ENCODE measurements around the gene EID2.

EID2 gene

DNA sequence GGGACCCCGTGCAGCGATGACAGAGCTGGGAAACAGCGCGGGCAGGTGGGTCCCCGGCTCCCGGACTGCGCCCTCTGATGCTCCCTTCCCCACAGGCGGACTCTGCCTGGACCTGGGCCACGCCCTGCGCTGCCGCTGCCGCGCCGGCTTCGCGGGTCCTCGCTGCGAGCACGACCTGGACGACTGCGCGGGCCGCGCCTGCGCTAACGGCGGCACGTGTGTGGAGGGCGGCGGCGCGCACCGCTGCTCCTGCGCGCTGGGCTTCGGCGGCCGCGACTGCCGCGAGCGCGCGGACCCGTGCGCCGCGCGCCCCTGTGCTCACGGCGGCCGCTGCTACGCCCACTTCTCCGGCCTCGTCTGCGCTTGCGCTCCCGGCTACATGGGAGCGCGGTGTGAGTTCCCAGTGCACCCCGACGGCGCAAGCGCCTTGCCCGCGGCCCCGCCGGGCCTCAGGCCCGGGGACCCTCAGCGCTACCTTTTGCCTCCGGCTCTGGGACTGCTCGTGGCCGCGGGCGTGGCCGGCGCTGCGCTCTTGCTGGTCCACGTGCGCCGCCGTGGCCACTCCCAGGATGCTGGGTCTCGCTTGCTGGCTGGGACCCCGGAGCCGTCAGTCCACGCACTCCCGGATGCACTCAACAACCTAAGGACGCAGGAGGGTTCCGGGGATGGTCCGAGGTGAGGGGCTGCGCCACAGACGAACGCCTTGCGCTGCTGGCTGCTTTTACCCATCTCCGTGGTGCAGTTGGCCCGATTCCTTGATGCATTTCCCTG, 32.8 kb downstream of the EID2 start:
- H3K27ac ChIP-seq (ENCODE audit: insufficient read depth, low read depth, low read length, poor library complexity, severe bottlenecking) = no peak overlapping the region
- peaks cover 3% of the 10 kb centered on the region for H3K4me1 ChIP-seq (ENCODE audit: control insufficient read depth, insufficient read depth, low read length)
- H3K4me3 ChIP-seq (ENCODE audit: insufficient read depth, low read depth, low read length) = peak overlapping the region; percentile 48
- WGBS, 2 experiments = 2 to 3% methylated on average over 96 of the region's 96 CpGs
- no peaks in the 10 kb centered on the region for H3K36me3 ChIP-seq (ENCODE audit: control insufficient read depth, insufficient read depth, low read length)
- H3K9me3 ChIP-seq (ENCODE audit: control insufficient read depth, low read length) = no peaks in the 10 kb centered on the region
- peaks cover 80% of the 10 kb centered on the region for H3K27me3 ChIP-seq (ENCODE audit: control insufficient read depth, insufficient read depth, low read length, poor library complexity, severe bottlenecking)

DNA sequence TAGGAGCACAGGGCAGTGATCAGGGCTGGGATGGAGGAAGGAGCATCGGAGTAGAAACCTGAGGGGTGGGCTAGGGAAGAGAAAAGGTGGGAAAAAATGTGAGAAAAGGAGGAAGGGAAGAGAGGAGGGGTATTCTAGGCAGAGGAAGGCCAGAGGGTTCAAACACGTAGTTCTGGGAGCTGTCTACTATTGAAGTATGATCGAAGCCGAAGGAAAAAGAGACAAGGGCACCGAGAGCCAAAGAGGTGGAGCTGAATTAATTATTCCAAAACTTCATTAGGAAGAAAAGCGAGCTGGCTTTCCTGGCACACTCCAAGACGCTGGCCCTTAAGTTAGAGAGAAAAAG, 33.4 kb downstream of the EID2 start:
- Histone ChIP-seq H3K4me3 (ENCODE audit: insufficient read depth, low read depth, low read length) (no peak overlapping the region), H3K9me3 (ENCODE audit: control insufficient read depth, low read length) (no peaks in the 10 kb centered on the region), H3K4me1 (ENCODE audit: control insufficient read depth, insufficient read depth, low read length) (peaks cover 3% of the 10 kb centered on the region), H3K27ac (ENCODE audit: insufficient read depth, low read depth, low read length, poor library complexity, severe bottlenecking) (no peak overlapping the region), H3K36me3 (ENCODE audit: control insufficient read depth, insufficient read depth, low read length) (no peaks in the 10 kb centered on the region), H3K27me3 (ENCODE audit: control insufficient read depth, insufficient read depth, low read length, poor library complexity, severe bottlenecking) (peaks cover 86% of the 10 kb centered on the region)
- 67% methylated on average over 7 of the region's 7 CpGs for WGBS, 2 experiments

DNA sequence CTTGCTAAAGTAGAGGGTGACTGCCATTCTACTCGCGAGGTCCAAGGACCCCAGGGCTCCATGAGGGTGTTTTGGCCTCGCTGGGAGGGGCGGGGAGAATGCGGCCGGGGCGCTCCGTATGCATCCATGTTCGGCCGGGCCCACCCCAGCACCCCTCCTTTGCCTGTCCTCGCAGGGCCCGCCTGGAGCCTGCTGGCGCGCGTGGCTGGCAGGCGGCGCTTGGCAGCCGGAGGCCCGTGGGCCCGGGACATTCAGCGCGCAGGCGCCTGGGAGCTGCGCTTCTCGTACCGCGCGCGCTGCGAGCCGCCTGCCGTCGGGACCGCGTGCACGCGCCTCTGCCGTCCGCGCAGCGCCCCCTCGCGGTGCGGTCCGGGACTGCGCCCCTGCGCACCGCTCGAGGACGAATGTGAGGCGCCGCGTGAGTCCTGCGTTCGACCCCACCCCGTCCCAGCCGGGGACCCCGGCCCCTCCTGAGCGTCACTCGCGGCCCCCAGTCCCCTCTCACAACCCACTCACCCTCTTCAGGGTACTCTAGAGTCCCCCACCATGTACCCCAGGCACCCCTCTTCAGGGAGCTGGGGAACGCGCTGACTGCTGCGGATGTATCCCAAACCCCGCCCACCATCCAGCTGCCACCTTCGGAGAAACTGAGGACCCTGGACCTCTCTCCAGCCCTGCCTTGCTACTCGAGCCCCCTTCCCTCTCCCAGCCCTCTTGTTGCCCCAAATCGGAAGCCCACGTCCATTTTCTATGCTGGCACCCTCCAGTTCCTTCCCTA, 37.1 kb downstream of the EID2 start:
- peaks cover 100% of the 10 kb centered on the region for H3K27me3 ChIP-seq (ENCODE audit: control insufficient read depth, insufficient read depth, low read length, poor library complexity, severe bottlenecking)
- 21 to 23% methylated on average over 69 of the region's 69 CpGs for WGBS, 2 experiments
- no peak overlapping the region for H3K4me3 ChIP-seq (ENCODE audit: insufficient read depth, low read depth, low read length)

DNA sequence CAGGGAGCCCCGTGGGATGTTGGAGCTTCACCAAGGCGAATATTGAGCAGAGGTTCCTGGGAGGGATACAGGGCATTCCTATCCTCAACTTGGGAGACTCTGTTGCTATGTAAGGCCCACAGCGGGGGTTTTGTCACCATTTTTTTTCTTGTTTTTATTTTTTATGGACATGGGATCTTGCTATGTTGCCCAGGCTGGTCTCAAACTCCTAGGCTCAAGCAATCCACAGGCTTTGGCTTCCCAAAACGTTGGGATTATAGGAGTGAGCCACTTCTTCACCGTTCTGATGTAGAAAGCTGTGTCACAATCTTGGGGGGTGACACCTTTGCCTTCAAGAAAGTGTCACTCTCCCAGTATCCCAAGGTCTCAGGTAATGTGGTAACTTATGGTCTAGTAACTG, 38.6 kb downstream of the EID2 start:
- 74 to 75% methylated on average over 5 of the region's 5 CpGs for WGBS, 2 experiments
- no peaks in the 10 kb centered on the region for H3K9me3 ChIP-seq (ENCODE audit: control insufficient read depth, low read length)
- no peak overlapping the region for H3K27ac ChIP-seq (ENCODE audit: insufficient read depth, low read depth, low read length, poor library complexity, severe bottlenecking)
- no peak overlapping the region for H3K4me3 ChIP-seq (ENCODE audit: insufficient read depth, low read depth, low read length)
- peaks cover 89% of the 10 kb centered on the region for H3K27me3 ChIP-seq (ENCODE audit: control insufficient read depth, insufficient read depth, low read length, poor library complexity, severe bottlenecking)
- H3K36me3 ChIP-seq (ENCODE audit: control insufficient read depth, insufficient read depth, low read length) = no peaks in the 10 kb centered on the region
- H3K4me1 ChIP-seq (ENCODE audit: control insufficient read depth, insufficient read depth, low read length) = peaks cover 6% of the 10 kb centered on the region

More for the DNA sequence above, 37.1 kb downstream of the EID2 start:
- H3K27ac ChIP-seq (ENCODE audit: insufficient read depth, low read depth, low read length, poor library complexity, severe bottlenecking) = no peak overlapping the region
- H3K4me1 ChIP-seq (ENCODE audit: control insufficient read depth, insufficient read depth, low read length) = peaks cover 6% of the 10 kb centered on the region
- no peaks in the 10 kb centered on the region for H3K9me3 ChIP-seq (ENCODE audit: control insufficient read depth, low read length)
- no peaks in the 10 kb centered on the region for H3K36me3 ChIP-seq (ENCODE audit: control insufficient read depth, insufficient read depth, low read length)

DNA sequence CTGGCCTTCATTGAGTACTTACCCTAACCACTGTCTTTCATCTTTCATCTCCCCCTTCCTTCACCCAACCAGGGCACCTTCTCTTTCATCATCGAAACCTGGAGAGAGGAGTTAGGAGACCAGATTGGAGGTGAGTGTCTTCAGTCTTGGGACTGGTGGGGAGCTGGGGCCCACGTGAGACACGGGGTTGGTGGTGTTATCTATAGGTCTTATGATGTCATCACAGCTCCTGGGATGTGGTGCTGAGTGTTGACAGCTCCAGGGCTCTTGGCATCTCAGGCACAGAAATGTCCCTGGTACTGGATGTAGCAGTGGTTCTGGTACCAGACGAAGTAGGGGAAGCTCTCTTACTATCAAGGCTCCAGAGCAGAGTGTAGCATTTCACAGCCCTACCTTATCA, 39.4 kb downstream of the EID2 start:
- no peaks in the 10 kb centered on the region for H3K9me3 ChIP-seq (ENCODE audit: control insufficient read depth, low read length)
- 64 to 67% methylated on average over 4 of the region's 4 CpGs for WGBS, 2 experiments
- peaks cover 6% of the 10 kb centered on the region for H3K4me1 ChIP-seq (ENCODE audit: control insufficient read depth, insufficient read depth, low read length)
- H3K36me3 ChIP-seq (ENCODE audit: control insufficient read depth, insufficient read depth, low read length) = no peaks in the 10 kb centered on the region
- H3K4me3 ChIP-seq (ENCODE audit: insufficient read depth, low read depth, low read length) = no peak overlapping the region
- H3K27ac ChIP-seq (ENCODE audit: insufficient read depth, low read depth, low read length, poor library complexity, severe bottlenecking) = no peak overlapping the region
- peaks cover 81% of the 10 kb centered on the region for H3K27me3 ChIP-seq (ENCODE audit: control insufficient read depth, insufficient read depth, low read length, poor library complexity, severe bottlenecking)

DNA sequence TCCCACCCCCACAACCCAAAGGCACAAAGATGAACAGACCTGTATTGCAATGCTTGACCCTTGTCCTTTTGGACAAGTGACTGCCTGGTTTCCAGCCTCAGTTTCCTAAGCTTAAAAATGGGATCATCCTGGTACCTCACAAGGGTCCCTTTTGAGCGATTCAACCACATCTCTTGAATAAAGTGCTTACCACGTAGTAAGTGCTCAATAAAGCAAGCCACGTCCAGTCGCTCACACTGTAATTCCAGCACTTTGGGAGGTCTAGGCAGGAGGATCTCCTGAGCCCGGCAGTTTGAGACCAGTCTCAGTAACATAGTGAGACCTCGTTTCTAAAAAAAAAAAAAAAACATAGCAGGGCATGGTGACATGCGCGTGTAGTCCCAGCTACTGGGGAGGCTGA, 40.0 kb downstream of the EID2 start:
- no peaks in the 10 kb centered on the region for H3K9me3 ChIP-seq (ENCODE audit: control insufficient read depth, low read length)
- no peaks in the 10 kb centered on the region for H3K36me3 ChIP-seq (ENCODE audit: control insufficient read depth, insufficient read depth, low read length)
- 78 to 86% methylated on average over 8 of the region's 8 CpGs for WGBS, 2 experiments
- H3K4me3 ChIP-seq (ENCODE audit: insufficient read depth, low read depth, low read length) = no peak overlapping the region
- peaks cover 74% of the 10 kb centered on the region for H3K27me3 ChIP-seq (ENCODE audit: control insufficient read depth, insufficient read depth, low read length, poor library complexity, severe bottlenecking)
- H3K4me1 ChIP-seq (ENCODE audit: control insufficient read depth, insufficient read depth, low read length) = peaks cover 6% of the 10 kb centered on the region
- no peak overlapping the region for H3K27ac ChIP-seq (ENCODE audit: insufficient read depth, low read depth, low read length, poor library complexity, severe bottlenecking)

DNA sequence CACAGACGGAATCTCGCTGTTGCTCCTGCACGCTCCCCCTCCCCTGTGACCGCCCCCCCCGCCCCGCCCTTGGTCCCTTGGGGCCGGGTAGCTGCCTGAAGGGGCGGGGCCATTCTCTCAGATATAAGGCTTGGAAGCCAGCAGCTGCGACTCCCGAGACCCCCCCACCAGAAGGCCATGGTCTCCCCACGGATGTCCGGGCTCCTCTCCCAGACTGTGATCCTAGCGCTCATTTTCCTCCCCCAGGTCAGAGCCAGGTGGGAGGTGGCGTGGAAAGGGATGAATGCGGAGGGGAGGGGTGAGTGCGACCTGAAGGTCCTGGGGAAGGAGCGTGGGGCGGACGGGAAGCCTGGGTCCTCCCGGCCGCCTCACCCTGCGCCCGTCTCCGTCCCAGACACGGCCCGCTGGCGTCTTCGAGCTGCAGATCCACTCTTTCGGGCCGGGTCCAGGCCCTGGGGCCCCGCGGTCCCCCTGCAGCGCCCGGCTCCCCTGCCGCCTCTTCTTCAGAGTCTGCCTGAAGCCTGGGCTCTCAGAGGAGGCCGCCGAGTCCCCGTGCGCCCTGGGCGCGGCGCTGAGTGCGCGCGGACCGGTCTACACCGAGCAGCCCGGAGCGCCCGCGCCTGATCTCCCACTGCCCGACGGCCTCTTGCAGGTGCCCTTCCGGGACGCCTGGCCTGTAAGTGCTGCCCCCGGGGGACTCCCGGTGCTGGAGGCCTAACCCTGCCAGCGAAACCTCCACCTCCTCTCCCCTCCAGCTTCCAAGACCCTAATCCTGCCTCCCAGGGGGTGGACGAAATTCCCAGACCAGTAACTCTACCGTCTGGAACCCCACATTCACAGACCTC, 40.9 kb downstream of the EID2 start, which contains the start of gene DLL3:
Gene DLL3 (plus strand): TSS at position 150 of the 845 bp plus-strand sequence. CDS start 28 bp downstream, at position 178.
- H3K27ac ChIP-seq (ENCODE audit: insufficient read depth, low read depth, low read length, poor library complexity, severe bottlenecking) = peak within 1 kb of the TSS; percentile 64
- peak within 1 kb of the TSS; percentile 31 for H3K4me3 ChIP-seq (ENCODE audit: insufficient read depth, low read depth, low read length)
- H3K27me3 ChIP-seq (ENCODE audit: control insufficient read depth, insufficient read depth, low read length, poor library complexity, severe bottlenecking) = peaks cover 65% of the 10 kb centered on the region
- H3K36me3 ChIP-seq (ENCODE audit: control insufficient read depth, insufficient read depth, low read length) = no peaks in the 10 kb centered on the region
- H3K9me3 ChIP-seq (ENCODE audit: control insufficient read depth, low read length) = no peaks in the 10 kb centered on the region
- WGBS, 2 experiments = 2% methylated on average over 57 to 60 of the region's 60 CpGs
- H3K4me1 ChIP-seq (ENCODE audit: control insufficient read depth, insufficient read depth, low read length) = peaks cover 6% of the 10 kb centered on the region

DNA sequence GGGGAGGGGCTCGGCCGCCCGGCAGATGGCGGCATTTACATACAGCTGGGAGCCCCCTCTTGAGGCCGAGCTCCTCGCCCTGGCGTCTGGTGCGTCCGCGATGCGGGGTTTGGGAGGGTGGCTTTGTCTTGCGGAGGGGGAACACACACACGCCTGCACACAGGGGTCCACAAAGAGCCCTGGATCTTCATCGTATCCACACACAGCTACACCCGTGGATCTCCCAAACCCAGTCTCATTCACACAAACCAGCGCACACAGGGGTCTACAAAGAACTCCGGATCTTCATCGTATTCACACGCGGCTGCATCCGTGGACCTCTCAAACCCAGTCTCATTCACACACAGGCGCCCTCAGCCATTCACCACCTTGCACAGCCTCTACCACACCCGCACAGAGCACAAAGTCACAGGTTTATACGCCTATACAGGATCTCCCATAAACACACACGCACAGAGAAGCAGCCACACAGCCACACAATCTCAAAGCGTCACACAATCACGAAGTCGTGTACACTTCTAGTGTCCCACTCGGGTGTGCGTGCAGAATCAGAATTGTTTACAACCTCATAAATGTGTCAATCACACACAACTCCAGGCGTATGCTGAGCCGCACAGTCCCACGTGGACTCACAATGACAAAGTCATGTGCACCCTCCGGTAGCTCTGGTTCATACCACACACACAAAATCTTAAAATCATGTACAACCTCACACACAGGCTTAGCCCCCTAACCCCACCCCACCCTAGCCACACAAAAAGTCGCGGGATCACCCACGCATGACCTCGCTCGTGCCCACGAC, 41.8 kb downstream of the EID2 start:
- peak overlapping the region; percentile 11 for H3K4me3 ChIP-seq (ENCODE audit: insufficient read depth, low read depth, low read length)
- 3% methylated on average over 40 of the region's 40 CpGs for WGBS, 2 experiments

DNA sequence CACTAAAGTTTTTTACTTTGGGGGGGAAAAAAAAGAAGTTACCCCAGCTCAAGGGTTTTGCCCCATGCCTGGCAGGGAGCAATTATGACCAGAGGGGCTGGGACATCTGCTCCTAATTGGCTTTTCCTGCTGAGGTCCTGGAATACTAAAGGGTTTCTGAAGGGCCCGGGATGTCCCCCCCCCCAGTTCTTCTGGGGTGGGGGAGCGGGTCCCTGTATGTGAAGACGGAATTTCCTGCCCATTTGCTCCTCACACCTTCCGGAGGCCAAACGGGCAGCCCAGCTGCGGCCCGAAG, 42.3 kb downstream of the EID2 start:
- H3K4me3 ChIP-seq (ENCODE audit: insufficient read depth, low read depth, low read length) = peak overlapping the region; percentile 11
- H3K27me3 ChIP-seq (ENCODE audit: control insufficient read depth, insufficient read depth, low read length, poor library complexity, severe bottlenecking) = peaks cover 52% of the 10 kb centered on the region
- no peak overlapping the region for H3K27ac ChIP-seq (ENCODE audit: insufficient read depth, low read depth, low read length, poor library complexity, severe bottlenecking)
- 0% methylated on average over 7 of the region's 7 CpGs for WGBS, 2 experiments
- H3K4me1 ChIP-seq (ENCODE audit: control insufficient read depth, insufficient read depth, low read length) = peaks cover 6% of the 10 kb centered on the region
- no peaks in the 10 kb centered on the region for H3K36me3 ChIP-seq (ENCODE audit: control insufficient read depth, insufficient read depth, low read length)
- H3K9me3 ChIP-seq (ENCODE audit: control insufficient read depth, low read length) = no peaks in the 10 kb centered on the region

More for the DNA sequence above, 41.8 kb downstream of the EID2 start:
- Histone ChIP-seq H3K27me3 (ENCODE audit: control insufficient read depth, insufficient read depth, low read length, poor library complexity, severe bottlenecking) (peaks cover 57% of the 10 kb centered on the region), H3K36me3 (ENCODE audit: control insufficient read depth, insufficient read depth, low read length) (no peaks in the 10 kb centered on the region), H3K27ac (ENCODE audit: insufficient read depth, low read depth, low read length, poor library complexity, severe bottlenecking) (peak overlapping the region; percentile 64), H3K9me3 (ENCODE audit: control insufficient read depth, low read length) (no peaks in the 10 kb centered on the region), H3K4me1 (ENCODE audit: control insufficient read depth, insufficient read depth, low read length) (peaks cover 6% of the 10 kb centered on the region)

Measured in ectodermal cell (in vitro differentiated cells).